GM12874 (cell line): Measurements from ENCODE around the gene RPL36AL.

ENCODE experiments used
- CTCF ChIP-seq: IDR thresholded peaks from 2 replicates; pipeline ENCODE4 v1.5.1; 2011; ENCODE audit warnings: low read depth, mild to moderate bottlenecking, control low read depth, low read length, moderate library complexity; ENCODE audit not compliant: insufficient read depth

The RPL36AL gene

GRCh38 chr14:49612671-49613070 lies 7.8 kb downstream of the RPL36AL start:
- TF ChIP-seq CTCF = no peak

GRCh38 chr14:49612251-49612650 lies 8.2 kb downstream of the RPL36AL start:
- TF ChIP-seq CTCF = no peak

- TF ChIP-seq CTCF = no peak
These were observed 12.8 kb downstream of the RPL36AL start for GRCh38 chr14:49607583-49607982.

GRCh38 chr14:49598485-49599300 lies 21.7 kb downstream of the RPL36AL start, which contains the start of gene LRR1:
TSS of gene LRR1 (plus strand) at chr14:49598940. CDS start at chr14:49599021, 81 bp downstream.
- no peak for TF ChIP-seq CTCF

- no peak for TF ChIP-seq CTCF
These were observed 22.3 kb downstream of the RPL36AL start for GRCh38 chr14:49598189-49598484.

GRCh38 chr14:49594347-49595091 lies 25.9 kb downstream of the RPL36AL start:
- TF ChIP-seq CTCF = no peak

GRCh38 chr14:49593016-49593415 lies 27.4 kb downstream of the RPL36AL start:
- no peak for TF ChIP-seq CTCF
